DND-41 (cell line): ENCODE measurements around the gene KIAA1755.

Experiments used
- ATAC-seq: fragments of 200-7000 bp; cut with Tn5 transposase; 3 replicates; pipeline ENCODE4 v1.9.1; 2021; ENCODE audit warnings: low read depth; ENCODE audit not compliant: insufficient read depth
- DNase-seq: peaks from one replicate; pipeline ENCODE4 v3.0.0-alpha.2; 2020
- H2AFZ ChIP-seq: 2 replicates; pipeline ENCODE4 v1.6.0; 2012; ENCODE audit warnings: low read depth, low read length
- H3K27ac ChIP-seq: 2 replicates; pipeline ENCODE4 v1.5.1; 2012; ENCODE audit warnings: low read length, inconsistent platforms
- H3K27me3 ChIP-seq: fragments of 200-600 bp; sonication (generic); 2 replicates; pipeline ENCODE4 v1.6.0; 2012; ENCODE audit warnings: low read length, mild to moderate bottlenecking, inconsistent platforms; ENCODE audit not compliant: insufficient read depth, poor library complexity
- H3K36me3 ChIP-seq: 2 replicates; pipeline ENCODE4 v1.5.1; 2012; ENCODE audit warnings: low read length, inconsistent platforms; ENCODE audit not compliant: insufficient read depth
- H3K4me1 ChIP-seq: 2 replicates; pipeline ENCODE4 v1.5.1; 2012; ENCODE audit warnings: mild to moderate bottlenecking, low read length; ENCODE audit not compliant: insufficient read depth
- H3K4me2 ChIP-seq: 2 replicates; pipeline ENCODE4 v1.6.0; 2012; ENCODE audit warnings: mild to moderate bottlenecking, moderate library complexity, low read length, inconsistent platforms; ENCODE audit not compliant: insufficient read depth
- H3K4me3 ChIP-seq, 2 experiments: fragments of 200-600 bp in 1 of 2; shearing (Covaris generic) in 1 of 2; 2 replicates each; pipeline ENCODE4 v1.5.1; 2012 to 2016; ENCODE audit warnings: inconsistent platforms in 2 of 2, low read length in 2 of 2, mild to moderate bottlenecking in 2 of 2, low read depth in 1 of 2, moderate library complexity in 1 of 2
- H3K79me2 ChIP-seq: 2 replicates; pipeline ENCODE4 v1.6.0; 2012; ENCODE audit warnings: low read length, inconsistent platforms; ENCODE audit not compliant: insufficient read depth
- H3K9ac ChIP-seq: 2 replicates; pipeline ENCODE4 v1.6.0; 2012; ENCODE audit warnings: low read depth, mild to moderate bottlenecking, inconsistent platforms, low read length, moderate library complexity
- H3K9me3 ChIP-seq: 2 replicates; pipeline ENCODE4 v1.5.1; 2012; ENCODE audit warnings: low read length, moderate library complexity, mild to moderate bottlenecking, inconsistent platforms; ENCODE audit not compliant: insufficient read depth, severe bottlenecking
- H4K20me1 ChIP-seq: 2 replicates; pipeline ENCODE4 v1.6.0; 2012; ENCODE audit warnings: low read length; ENCODE audit not compliant: insufficient read depth
- CTCF ChIP-seq: IDR thresholded peaks from 2 replicates; pipeline ENCODE4 v1.5.1; 2012; ENCODE audit warnings: borderline replicate concordance, low read length, moderate library complexity, mild to moderate bottlenecking; ENCODE audit not compliant: poor library complexity, severe bottlenecking; ENCODE audit errors: extremely low read depth
- EZH2 ChIP-seq: IDR thresholded peaks from 3 replicates; pipeline ENCODE4 v1.6.1; 2012; ENCODE audit warnings: borderline replicate concordance, low read depth, mild to moderate bottlenecking, moderate library complexity, low read length, inconsistent platforms; ENCODE audit not compliant: severe bottlenecking

Gene KIAA1755

DNA sequence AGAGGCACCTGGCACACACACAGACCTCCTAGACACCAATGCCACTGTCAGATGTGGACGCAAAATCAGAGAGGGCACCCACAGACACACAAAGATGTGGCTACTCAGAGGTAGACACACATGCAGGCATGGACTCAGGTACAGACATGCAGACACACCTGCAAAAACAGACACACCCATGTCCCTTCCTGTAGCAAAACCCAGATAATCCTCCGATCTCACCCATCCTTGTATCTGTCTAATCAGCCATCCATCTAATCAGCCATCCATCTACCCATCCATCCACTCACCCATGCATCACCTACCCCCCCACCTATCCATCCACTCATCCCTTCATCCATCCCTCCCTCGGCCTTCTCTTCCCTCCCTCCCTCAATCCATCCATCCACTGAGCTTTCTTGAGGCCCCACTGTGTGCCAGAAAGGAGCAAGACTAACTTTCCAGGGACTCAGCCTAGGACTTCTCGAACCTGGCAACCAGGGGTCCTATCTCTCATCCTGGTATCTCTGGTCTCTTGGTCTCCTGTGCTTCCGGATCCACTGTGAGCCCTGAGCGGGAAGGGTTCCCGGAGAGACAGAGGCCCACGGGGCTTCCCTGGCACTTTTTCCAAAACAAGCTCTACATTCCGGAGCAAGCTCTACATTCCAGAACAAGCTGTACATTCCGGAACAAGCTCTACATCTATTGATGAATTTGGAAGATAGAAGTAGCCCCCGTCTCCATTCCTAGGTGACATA is 94.4 kb downstream of the KIAA1755 start:
- Histone ChIP-seq H3K27me3 (peaks cover 5% of the 10 kb centered on the region), H3K4me3 (no peak overlapping the region), H3K9ac (no peak overlapping the region), H3K9me3 (no peaks in the 10 kb centered on the region), H4K20me1 (peaks cover 2% of the 10 kb centered on the region; the same call in 1 of the 2 replicates), H3K36me3 (no peaks in the 10 kb centered on the region), H2AFZ (no peak overlapping the region), H3K4me1 (no peaks in the 10 kb centered on the region), H3K4me2 (no peak overlapping the region), H3K27ac (no peak overlapping the region), H3K79me2 (no peaks in the 10 kb centered on the region)
- ATAC-seq: no peak
- TF ChIP-seq CTCF (no peak), EZH2 (no peak)
- DNase-seq: no peak

DNA sequence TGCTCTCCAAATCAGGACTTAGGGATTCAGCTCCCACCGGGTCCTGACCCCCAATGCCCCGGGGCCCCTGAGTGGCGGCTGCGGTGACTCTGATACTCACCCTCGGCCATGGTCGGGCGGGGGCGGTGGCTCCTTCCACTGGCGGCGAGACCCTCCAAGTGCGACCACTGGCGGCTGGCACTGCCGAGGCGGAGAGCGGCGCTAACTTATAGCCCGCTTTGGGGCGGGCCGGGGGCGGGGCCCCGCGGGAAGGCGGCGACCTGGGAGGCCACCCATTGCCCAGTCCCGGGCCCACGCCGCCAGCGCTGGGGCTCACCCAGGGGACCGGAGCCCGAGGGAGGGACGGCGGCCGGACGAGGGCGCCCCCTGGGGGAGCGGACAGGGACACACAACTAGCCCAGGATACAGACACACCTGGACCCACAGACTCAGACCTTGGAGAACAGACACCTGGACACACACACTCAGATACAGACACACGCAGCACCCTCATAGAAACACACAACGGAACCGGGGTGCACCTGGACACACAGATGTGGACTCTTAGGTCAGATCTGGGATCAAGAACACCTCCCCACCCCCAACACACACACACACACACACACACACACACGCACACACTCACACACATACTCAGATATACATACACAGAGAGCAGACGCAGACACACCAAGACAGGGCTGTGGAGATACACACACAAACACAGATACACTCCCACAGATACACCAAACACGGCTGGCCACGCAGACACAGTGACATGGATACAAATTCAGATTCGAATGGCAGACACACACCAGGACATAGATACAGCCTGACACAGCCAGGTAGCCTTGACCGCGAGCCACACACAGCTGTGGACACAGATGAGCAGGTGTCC is 95.2 kb downstream of the KIAA1755 start, which contains the start of gene TGM2:
Gene TGM2 (minus strand): TSS at position 182 of the 877 bp plus-strand sequence. CDS start 72 bp downstream, at position 110.
- H3K27ac ChIP-seq: no peak within 1 kb of the TSS
- H3K36me3 ChIP-seq: no peaks in the 10 kb centered on the region
- H2AFZ ChIP-seq: no peak within 1 kb of the TSS
- DNase-seq (no peak), ATAC-seq (no peak)
- H3K27me3 ChIP-seq: peaks cover 5% of the 10 kb centered on the region
- no peaks in the 10 kb centered on the region for H3K79me2 ChIP-seq
- no peak within 1 kb of the TSS for H3K9ac ChIP-seq
- H3K4me3 ChIP-seq: no peak within 1 kb of the TSS
- TF ChIP-seq CTCF (peak; percentile 46), EZH2 (no peak)
- peaks cover 2% of the 10 kb centered on the region; the same call in 1 of the 2 replicates for H4K20me1 ChIP-seq
- no peak within 1 kb of the TSS for H3K4me2 ChIP-seq
- H3K4me1 ChIP-seq: no peaks in the 10 kb centered on the region
- no peaks in the 10 kb centered on the region for H3K9me3 ChIP-seq

GRCh38 chr20:38164624-38165088 is 95.9 kb downstream of the KIAA1755 start:
- Histone ChIP-seq H3K79me2 (no peaks in the 10 kb centered on the region), H3K9ac (no peak overlapping the region), H3K9me3 (no peaks in the 10 kb centered on the region), H3K27me3 (peaks cover 5% of the 10 kb centered on the region), H2AFZ (no peak overlapping the region), H4K20me1 (peaks cover 5% of the 10 kb centered on the region), H3K27ac (no peak overlapping the region), H3K4me2 (no peak overlapping the region), H3K4me3 (no peak overlapping the region), H3K36me3 (no peaks in the 10 kb centered on the region), H3K4me1 (no peaks in the 10 kb centered on the region)
- DNase-seq (no peak), ATAC-seq (no peak)
- TF ChIP-seq EZH2: no peak
- no peak for TF ChIP-seq CTCF
